Measurements from ENCODE around the gene CCL23. TPM values are rescaled to one million over a fixed set of nuclear protein-coding genes. Genes with fewer than 3 reads are reported as not detected.

The CCL23 gene
- total RNA-seq, 1 experiment from 2014 or later = not detected

- intact Hi-C loops (cut with micrococcal nuclease) = no loop called here
- CTCF ChIA-PET = no interaction called here
- no peak overlapping the region for H3K4me3 Mint-ChIP-seq (ENCODE audit: unreplicated experiment)
These were observed 31.9 kb upstream of the CCL23 start for GRCh38 chr17:36049643-36050042.

DNA sequence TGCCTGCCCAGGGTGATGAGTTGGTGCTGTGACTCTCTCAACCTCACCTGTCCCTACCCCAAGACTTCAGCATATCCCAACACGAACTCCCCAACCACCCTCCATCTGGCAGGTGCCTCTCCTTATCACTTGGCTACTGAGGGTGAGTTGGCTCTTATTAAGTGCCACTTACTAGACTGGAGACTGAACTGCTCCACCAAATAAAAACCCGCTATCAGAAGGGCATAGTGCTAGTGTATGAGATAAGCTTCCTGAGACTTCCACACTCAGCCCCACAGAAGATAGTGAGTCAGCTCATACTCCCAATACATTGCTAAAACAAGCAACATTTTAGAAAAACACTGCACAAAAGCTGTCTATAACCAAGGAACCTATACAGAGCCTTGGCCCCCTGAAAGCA, 30.3 kb upstream of the CCL23 start:
- Mint-ChIP-seq H3K4me1 (ENCODE audit: insufficient read depth, unreplicated experiment) (no peaks in the 10 kb centered on the region), H3K36me3 (ENCODE audit: insufficient read depth, unreplicated experiment) (no peaks in the 10 kb centered on the region), H3K27ac (ENCODE audit: low read depth, unreplicated experiment) (no peak overlapping the region), H3K27me3 (ENCODE audit: insufficient read depth, unreplicated experiment) (peaks cover 75% of the 10 kb centered on the region), H3K4me3 (ENCODE audit: unreplicated experiment) (no peak overlapping the region), H3K9me3 (ENCODE audit: unreplicated experiment) (no peaks in the 10 kb centered on the region)
- ChIA-PET CTCF (interaction anchor here (0.9 to 1.0 kb wide), 2 partner anchors 14 to 79 kb away, joined by 3 to 5 read pairs; no protein-coding TSS in a partner anchor), POLR2A (interaction anchor here (0.7 kb wide), 1 partner anchor 18 kb away, joined by 3 read pairs; no protein-coding TSS in a partner anchor)
- intact Hi-C loops (cut with micrococcal nuclease) = no loop called here
- TF ChIP-seq CTCF (IDR thresholded peaks at IDR 0.05; ENCODE audit: unreplicated experiment) = no peak
- no peak for DNase-seq (ENCODE audit: unreplicated experiment)
- no TSS peak for BruUV-seq (replicated peaks)

More at GRCh38 chr17:36049643-36050042, 31.9 kb upstream of the CCL23 start:
- Mint-ChIP-seq H3K27me3 (ENCODE audit: insufficient read depth, unreplicated experiment) (peaks cover 75% of the 10 kb centered on the region), H3K27ac (ENCODE audit: low read depth, unreplicated experiment) (no peak overlapping the region), H3K4me1 (ENCODE audit: insufficient read depth, unreplicated experiment) (no peaks in the 10 kb centered on the region), H3K36me3 (ENCODE audit: insufficient read depth, unreplicated experiment) (no peaks in the 10 kb centered on the region), H3K9me3 (ENCODE audit: unreplicated experiment) (no peaks in the 10 kb centered on the region)
- POLR2A ChIA-PET = no interaction called here
- DNase-seq (ENCODE audit: unreplicated experiment) = no peak
- no TSS peak for BruUV-seq (replicated peaks)
- no peak for TF ChIP-seq CTCF (IDR thresholded peaks at IDR 0.05; ENCODE audit: unreplicated experiment)

DNA sequence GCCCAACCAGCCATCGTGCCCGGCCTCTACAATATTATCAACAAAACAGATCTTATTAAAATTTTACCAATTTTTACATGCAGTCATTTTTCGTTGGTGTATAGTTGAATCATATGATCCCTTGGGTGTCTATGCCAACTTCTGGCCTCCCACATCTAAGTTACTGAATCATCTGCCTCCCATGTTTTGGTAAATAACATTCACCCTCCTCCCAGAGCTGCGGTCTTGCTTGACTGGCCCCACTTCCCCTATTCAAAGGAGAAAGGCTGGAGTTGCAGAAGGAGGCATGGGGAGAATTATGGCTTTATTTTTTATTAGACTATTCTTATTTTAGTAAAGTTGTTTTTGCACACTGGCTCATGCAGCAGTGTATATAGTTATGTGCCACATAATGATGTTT, 18.5 kb upstream of the CCL23 start:
- Mint-ChIP-seq H3K36me3 (ENCODE audit: insufficient read depth, unreplicated experiment) (no peaks in the 10 kb centered on the region), H3K27ac (ENCODE audit: low read depth, unreplicated experiment) (no peak overlapping the region), H3K27me3 (ENCODE audit: insufficient read depth, unreplicated experiment) (peaks cover 52% of the 10 kb centered on the region), H3K4me1 (ENCODE audit: insufficient read depth, unreplicated experiment) (no peaks in the 10 kb centered on the region), H3K9me3 (ENCODE audit: unreplicated experiment) (no peaks in the 10 kb centered on the region), H3K4me3 (ENCODE audit: unreplicated experiment) (no peak overlapping the region)
- POLR2A ChIA-PET = no interaction called here
- TF ChIP-seq CTCF (IDR thresholded peaks at IDR 0.05; ENCODE audit: unreplicated experiment) = no peak
- no peak for DNase-seq (ENCODE audit: unreplicated experiment)
- intact Hi-C loops (cut with micrococcal nuclease) = no loop called here
- no TSS peak for BruUV-seq (replicated peaks)
- CTCF ChIA-PET = no interaction called here

GRCh38 chr17:36034127-36034526, 16.4 kb upstream of the CCL23 start:
- intact Hi-C loops (cut with micrococcal nuclease) = no loop called here
- H3K4me1 Mint-ChIP-seq (ENCODE audit: insufficient read depth, unreplicated experiment) = peaks cover 13% of the 10 kb centered on the region
- BruUV-seq (replicated peaks) = no TSS peak
- no peak overlapping the region for H3K4me3 Mint-ChIP-seq (ENCODE audit: unreplicated experiment)
- no peak for DNase-seq (ENCODE audit: unreplicated experiment)
- H3K27ac Mint-ChIP-seq (ENCODE audit: low read depth, unreplicated experiment) = no peak overlapping the region
- H3K27me3 Mint-ChIP-seq (ENCODE audit: insufficient read depth, unreplicated experiment) = peaks cover 42% of the 10 kb centered on the region
- POLR2A ChIA-PET = no interaction called here
- no peak for TF ChIP-seq CTCF (IDR thresholded peaks at IDR 0.05; ENCODE audit: unreplicated experiment)
- peaks cover 6% of the 10 kb centered on the region for H3K36me3 Mint-ChIP-seq (ENCODE audit: insufficient read depth, unreplicated experiment)
- CTCF ChIA-PET = interaction anchor here (1.0 kb wide), 1 partner anchor 14 kb away, joined by 3 read pairs; no protein-coding TSS in a partner anchor
- H3K9me3 Mint-ChIP-seq (ENCODE audit: unreplicated experiment) = no peaks in the 10 kb centered on the region

All from MCF 10A (cell line).